HG03045 (cell line): ENCODE results near the gene AMIGO3.
"Not testable (repeated sequence)": the region's sequence is repeated elsewhere in the genome, so short reads cannot be mapped to it uniquely, and the experiment has no call there.

Experiments used
- ATAC-seq: cut with Tn5 transposase; IDR thresholded peaks from one replicate; pipeline ENCODE4 v1.9.1; 2021; ENCODE audit warnings: mild to moderate bottlenecking, moderate library complexity; ENCODE audit not compliant: unreplicated experiment

The AMIGO3 gene

GRCh38 chr3:49719214-49719884 lies at the start of gene AMIGO3:
Gene AMIGO3, minus strand, starts transcription at chr3:49719684. Its CDS starts 219 bp downstream, at chr3:49719465.
- peak; percentile 41 for ATAC-seq

GRCh38 chr3:49763981-49764380 lies 44.5 kb upstream of the AMIGO3 start:
- ATAC-seq: no peak

GRCh38 chr3:49761661-49762060 lies 42.2 kb upstream of the AMIGO3 start:
- no peak for ATAC-seq

- no peak for ATAC-seq
Measured at GRCh38 chr3:49759226-49759625, 39.7 kb upstream of the AMIGO3 start.

GRCh38 chr3:49757197-49757596 lies 37.7 kb upstream of the AMIGO3 start:
- ATAC-seq: no peak

GRCh38 chr3:49756036-49756435 lies 36.6 kb upstream of the AMIGO3 start:
- ATAC-seq: no peak

GRCh38 chr3:49754536-49754935 lies 35.1 kb upstream of the AMIGO3 start:
- no peak for ATAC-seq

GRCh38 chr3:49751501-49751900 lies 32.0 kb upstream of the AMIGO3 start:
- no peak for ATAC-seq

- ATAC-seq: no peak
Measured at GRCh38 chr3:49750056-49750455, 30.6 kb upstream of the AMIGO3 start.

GRCh38 chr3:49748874-49749273 lies 29.4 kb upstream of the AMIGO3 start:
- ATAC-seq: not testable (repeated sequence)

- no peak for ATAC-seq
Measured at GRCh38 chr3:49747792-49748480, 28.5 kb upstream of the AMIGO3 start.

GRCh38 chr3:49745986-49746385 lies 26.5 kb upstream of the AMIGO3 start:
- ATAC-seq: no peak

GRCh38 chr3:49740427-49740826 lies 20.9 kb upstream of the AMIGO3 start:
- no peak for ATAC-seq

- no peak for ATAC-seq
Measured at GRCh38 chr3:49738067-49738713, 18.7 kb upstream of the AMIGO3 start.

GRCh38 chr3:49734752-49735151 lies 15.3 kb upstream of the AMIGO3 start:
- ATAC-seq: no peak

- no peak for ATAC-seq
Measured at GRCh38 chr3:49733551-49733950, 14.1 kb upstream of the AMIGO3 start.

- ATAC-seq: no peak
Measured at GRCh38 chr3:49732597-49732996, 13.1 kb upstream of the AMIGO3 start.

GRCh38 chr3:49729966-49730609 lies 10.6 kb upstream of the AMIGO3 start:
- ATAC-seq: no peak

GRCh38 chr3:49727924-49728361 lies 8.5 kb upstream of the AMIGO3 start:
- ATAC-seq: no peak

- ATAC-seq: no peak
Measured at GRCh38 chr3:49727154-49727923, 7.9 kb upstream of the AMIGO3 start.
